H9 (cell line): ENCODE measurements around the gene MPL. TPM values are rescaled to one million over a fixed set of nuclear protein-coding genes. Genes with fewer than 3 reads are reported as not detected.

Experiments
- DNase-seq: peaks from one replicate; pipeline ENCODE4 v3.0.0-alpha.2; 2017
- H2AFZ ChIP-seq: one replicate; pipeline ENCODE4 v1.6.1; 2013; ENCODE audit warnings: mild to moderate bottlenecking, low read length, control low read depth, moderate library complexity
- H2AK5ac ChIP-seq: 2 replicates; pipeline ENCODE4 v1.6.1; 2013; ENCODE audit warnings: low read length, control low read depth, mixed read lengths; ENCODE audit not compliant: insufficient read length
- H2BK120ac ChIP-seq: one replicate; pipeline ENCODE4 v1.6.1; 2013; ENCODE audit warnings: low read depth, mild to moderate bottlenecking, low read length, control low read depth, inconsistent platforms; ENCODE audit not compliant: poor library complexity, severe bottlenecking
- H2BK12ac ChIP-seq: 2 replicates; pipeline ENCODE4 v1.6.1; 2013; ENCODE audit warnings: low read length, control low read depth, mixed read lengths, low read depth; ENCODE audit not compliant: insufficient read length
- H2BK15ac ChIP-seq: 2 replicates; pipeline ENCODE4 v1.6.1; 2013; ENCODE audit warnings: low read depth, low read length, control low read depth
- H2BK20ac ChIP-seq: one replicate; pipeline ENCODE4 v1.6.1; 2013; ENCODE audit warnings: low read depth, mild to moderate bottlenecking, low read length, control low read depth, inconsistent platforms; ENCODE audit not compliant: poor library complexity, severe bottlenecking
- H2BK5ac ChIP-seq: 2 replicates; pipeline ENCODE4 v1.6.1; 2013; ENCODE audit warnings: low read length, control low read depth, mixed read lengths; ENCODE audit not compliant: insufficient read length
- H3K14ac ChIP-seq: 2 replicates; pipeline ENCODE4 v1.6.1; 2013; ENCODE audit warnings: low read length, control low read depth; ENCODE audit not compliant: insufficient read depth
- H3K18ac ChIP-seq: 2 replicates; pipeline ENCODE4 v1.6.1; 2013; ENCODE audit warnings: low read depth, mild to moderate bottlenecking, mixed read lengths, low read length, control low read depth; ENCODE audit not compliant: insufficient read length
- H3K23ac ChIP-seq: 2 replicates; pipeline ENCODE4 v1.6.1; 2013; ENCODE audit warnings: low read length, control low read depth, mixed read lengths, low read depth; ENCODE audit not compliant: insufficient read length
- H3K23me2 ChIP-seq: 2 replicates; pipeline ENCODE4 v1.6.1; 2013; ENCODE audit warnings: low read depth, mild to moderate bottlenecking, mixed read lengths, low read length, control low read depth; ENCODE audit not compliant: insufficient read length, poor library complexity, severe bottlenecking
- H3K27ac ChIP-seq: 2 replicates; pipeline ENCODE4 v1.5.1; 2013; ENCODE audit warnings: low read length, control low read depth, mixed read lengths, low read depth; ENCODE audit not compliant: insufficient read length
- H3K27me3 ChIP-seq: 2 replicates; pipeline ENCODE4 v1.6.1; 2013; ENCODE audit warnings: low read length, control low read depth, inconsistent platforms; ENCODE audit not compliant: insufficient read depth
- H3K4ac ChIP-seq: 2 replicates; pipeline ENCODE4 v1.6.1; 2013; ENCODE audit warnings: low read depth, mild to moderate bottlenecking, control low read depth, inconsistent platforms, low read length, moderate library complexity
- H3K4me1 ChIP-seq: 2 replicates; pipeline ENCODE4 v1.6.1; 2013; ENCODE audit warnings: low read length, control low read depth, inconsistent platforms; ENCODE audit not compliant: insufficient read depth
- H3K4me2 ChIP-seq: 2 replicates; pipeline ENCODE4 v1.6.1; 2013; ENCODE audit warnings: low read length, control low read depth, mixed read lengths; ENCODE audit not compliant: insufficient read length, insufficient read depth
- H3K56ac ChIP-seq: 2 replicates; pipeline ENCODE4 v1.6.1; 2013; ENCODE audit warnings: low read depth, mild to moderate bottlenecking, mixed read lengths, low read length, control low read depth; ENCODE audit not compliant: insufficient read length
- H3K79me1 ChIP-seq: 2 replicates; pipeline ENCODE4 v1.6.1; 2013; ENCODE audit warnings: low read depth, mild to moderate bottlenecking, moderate library complexity, low read length, control low read depth, inconsistent platforms; ENCODE audit not compliant: insufficient read depth, poor library complexity, severe bottlenecking
- H3K79me2 ChIP-seq: 2 replicates; pipeline ENCODE4 v1.6.1; 2013; ENCODE audit warnings: low read length, control low read depth, inconsistent platforms; ENCODE audit not compliant: insufficient read depth
- H3K9ac ChIP-seq: 2 replicates; pipeline ENCODE4 v1.6.1; 2013; ENCODE audit warnings: low read length, control low read depth, mixed read lengths; ENCODE audit not compliant: insufficient read length; ENCODE audit errors: extremely low read depth
- H3K9me3 ChIP-seq: one replicate; pipeline ENCODE4 v1.6.1; 2013; ENCODE audit warnings: low read depth, low read length, inconsistent platforms; ENCODE audit not compliant: control insufficient read depth
- H3T11ph ChIP-seq: one replicate; pipeline ENCODE4 v1.6.1; 2013; ENCODE audit warnings: mild to moderate bottlenecking, low read length, control low read depth, inconsistent platforms
- H4K20me1 ChIP-seq: one replicate; pipeline ENCODE4 v1.6.1; 2013; ENCODE audit not compliant: control insufficient read depth, insufficient read length, insufficient read depth
- H4K5ac ChIP-seq: 2 replicates; pipeline ENCODE4 v1.6.1; 2013; ENCODE audit warnings: low read depth, mild to moderate bottlenecking, mixed read lengths, low read length, control low read depth; ENCODE audit not compliant: insufficient read length
- H4K8ac ChIP-seq: replicated peaks from 2 replicates; pipeline ENCODE4 v1.6.1; 2013; ENCODE audit warnings: low read length, control low read depth, mixed read lengths, low read depth; ENCODE audit not compliant: insufficient read length
- H4K91ac ChIP-seq: 2 replicates; pipeline ENCODE4 v1.6.1; 2013; ENCODE audit warnings: low read depth, mild to moderate bottlenecking, moderate library complexity, mixed read lengths, low read length, control low read depth; ENCODE audit not compliant: insufficient read length
- H3K27ac Mint-ChIP-seq, 3 experiments: 2 replicates in 2 of 3; 3 replicates in 1 of 3; pipeline ENCODE4 v1.8.0; 2020 to 2021; ENCODE audit warnings: mixed read lengths in 3 of 3, mild to moderate bottlenecking in 1 of 3, moderate library complexity in 1 of 3
- H3K27me3 Mint-ChIP-seq: 2 replicates; pipeline ENCODE4 v1.8.0; 2021; ENCODE audit warnings: low read depth, mild to moderate bottlenecking, moderate library complexity, mixed read lengths
- H3K36me3 Mint-ChIP-seq, 3 experiments: 2 replicates in 2 of 3; 3 replicates in 1 of 3; pipeline ENCODE4 v1.8.0; 2020 to 2021; ENCODE audit warnings: low read depth in 3 of 3, mixed read lengths in 3 of 3; ENCODE audit not compliant: insufficient read depth in 1 of 3
- H3K4me1 Mint-ChIP-seq, 2 experiments: 2 replicates each; pipeline ENCODE4 v1.8.0; 2020; ENCODE audit warnings: mixed read lengths in 2 of 2
- H3K4me3 Mint-ChIP-seq, 2 experiments: 2 replicates in 1 of 2; 3 replicates in 1 of 2; pipeline ENCODE4 v1.8.0; 2020 to 2021; ENCODE audit warnings: mild to moderate bottlenecking in 2 of 2, mixed read lengths in 2 of 2, moderate library complexity in 1 of 2
- H3K9me3 Mint-ChIP-seq, 2 experiments: 2 replicates in 1 of 2; 3 replicates in 1 of 2; pipeline ENCODE4 v1.8.0; 2020; ENCODE audit warnings: mild to moderate bottlenecking in 2 of 2, mixed read lengths in 2 of 2, moderate library complexity in 1 of 2
- WGBS: extraction: QIAGEN DNeasy Blood & Tissue Kit; methylation state at CpG from one replicate; pipeline ENCODE4 v1.1.7; 2013; ENCODE audit warnings: missing lambda C conversion rate, low lambda C conversion rate, mixed read lengths; ENCODE audit not compliant: insufficient read length; ENCODE audit errors: extremely low coverage; 5-methylcytosine and 5-hydroxymethylcytosine counted together
- total RNA-seq: library from RNA; stranded (reverse); gene quantifications from 2 replicates; pipeline ENCODE4 v1.2.1, GENCODE V29; 2021
- TF ChIP-seq, protein P1 (sequence below): fragments of 200-600 bp; sonication (generic); conservative IDR thresholded peaks from 3 replicates; pipeline ENCODE4 v1.8.0; 2021; ENCODE audit warnings: antibody characterized with exemption, mild to moderate bottlenecking

MPL gene
- total RNA-seq, 1 experiment from 2014 or later, result not detected

DNA sequence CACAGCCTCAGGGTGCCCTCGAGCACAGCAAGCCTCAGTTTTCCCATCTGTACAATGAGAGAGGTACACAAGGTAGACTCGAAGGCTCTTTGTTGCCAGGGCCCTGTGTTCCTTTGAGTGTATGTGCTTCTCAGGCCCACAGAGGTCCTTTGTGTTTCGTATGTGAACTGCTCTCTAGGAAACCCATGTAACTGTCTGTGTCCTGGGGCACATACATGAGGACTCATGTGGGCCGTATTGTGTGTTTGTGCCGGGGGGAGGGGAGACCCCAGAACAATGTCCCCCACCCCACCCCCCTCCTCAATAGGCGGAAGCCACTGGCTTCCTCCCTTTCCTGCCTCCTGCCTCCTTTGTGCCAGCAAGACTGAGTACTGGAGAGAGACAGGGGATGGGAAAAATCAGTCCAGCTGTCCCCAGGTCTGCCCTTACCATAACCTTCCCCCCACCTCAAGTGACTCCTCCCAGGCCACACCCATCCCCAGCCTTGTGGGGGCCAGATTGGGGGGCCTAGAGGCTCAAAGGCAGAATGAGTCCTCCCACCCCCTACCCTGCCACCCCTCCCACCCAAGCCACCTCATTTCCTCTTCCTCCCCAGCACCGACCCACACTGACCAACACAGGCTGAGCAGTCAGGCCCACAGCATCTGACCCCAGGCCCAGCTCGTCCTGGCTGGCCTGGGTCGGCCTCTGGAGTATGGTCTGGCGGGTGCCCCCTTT lies 37.1 kb upstream of the MPL start, which contains the start of gene TIE1:
TIE1 (plus strand) TSS at position 605 of the 717 bp plus-strand sequence; CDS start at position 695, 90 bp downstream.
- Histone ChIP-seq H3K9me3 (no peaks in the 10 kb centered on the region), H2BK5ac (no peak within 1 kb of the TSS), H2AK5ac (no peak within 1 kb of the TSS), H3K79me1 (no peaks in the 10 kb centered on the region), H4K8ac (no peak within 1 kb of the TSS), H2BK20ac (no peak within 1 kb of the TSS), H2AFZ (no peak within 1 kb of the TSS), H3K23me2 (no peaks in the 10 kb centered on the region), H4K91ac (no peak within 1 kb of the TSS), H3K4me2 (no peak within 1 kb of the TSS), H2BK15ac (no peak within 1 kb of the TSS; the same call in 1 of the 2 replicates), H3K23ac (no peak within 1 kb of the TSS), H3K14ac (no peak within 1 kb of the TSS; the same call in 1 of the 2 replicates), H3K9ac (no peak within 1 kb of the TSS), H3K4ac (no peak within 1 kb of the TSS), H3K18ac (peak within 1 kb of the TSS; percentile 7), H3T11ph (no peak within 1 kb of the TSS), H3K27ac (no peak within 1 kb of the TSS), H2BK120ac (no peak within 1 kb of the TSS), H2BK12ac (no peak within 1 kb of the TSS), H3K56ac (no peak within 1 kb of the TSS), H3K27me3 (no peaks in the 10 kb centered on the region), H3K4me1 (no peaks in the 10 kb centered on the region; the same call in 1 of the 2 replicates), H4K20me1 (no peaks in the 10 kb centered on the region), H3K79me2 (no peaks in the 10 kb centered on the region), H4K5ac (no peak within 1 kb of the TSS)
- Mint-ChIP-seq H3K4me1 (peaks cover 39 to 56% of the 10 kb centered on the region in 2 experiments), H3K4me3 (no peak within 1 kb of the TSS; a peak in 1 of 5 replicates), H3K9me3 (no peaks in the 10 kb centered on the region), H3K27me3 (peaks cover 4% of the 10 kb centered on the region), H3K36me3 (no peaks in the 10 kb centered on the region), H3K27ac (peak within 1 kb of the TSS in 1 of 3 experiments; percentile 66; a peak in 2 of 7 replicates)
- TF ChIP-seq, protein P1, sequence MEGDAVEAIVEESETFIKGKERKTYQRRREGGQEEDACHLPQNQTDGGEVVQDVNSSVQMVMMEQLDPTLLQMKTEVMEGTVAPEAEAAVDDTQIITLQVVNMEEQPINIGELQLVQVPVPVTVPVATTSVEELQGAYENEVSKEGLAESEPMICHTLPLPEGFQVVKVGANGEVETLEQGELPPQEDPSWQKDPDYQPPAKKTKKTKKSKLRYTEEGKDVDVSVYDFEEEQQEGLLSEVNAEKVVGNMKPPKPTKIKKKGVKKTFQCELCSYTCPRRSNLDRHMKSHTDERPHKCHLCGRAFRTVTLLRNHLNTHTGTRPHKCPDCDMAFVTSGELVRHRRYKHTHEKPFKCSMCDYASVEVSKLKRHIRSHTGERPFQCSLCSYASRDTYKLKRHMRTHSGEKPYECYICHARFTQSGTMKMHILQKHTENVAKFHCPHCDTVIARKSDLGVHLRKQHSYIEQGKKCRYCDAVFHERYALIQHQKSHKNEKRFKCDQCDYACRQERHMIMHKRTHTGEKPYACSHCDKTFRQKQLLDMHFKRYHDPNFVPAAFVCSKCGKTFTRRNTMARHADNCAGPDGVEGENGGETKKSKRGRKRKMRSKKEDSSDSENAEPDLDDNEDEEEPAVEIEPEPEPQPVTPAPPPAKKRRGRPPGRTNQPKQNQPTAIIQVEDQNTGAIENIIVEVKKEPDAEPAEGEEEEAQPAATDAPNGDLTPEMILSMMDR, result no peak
- no peak for DNase-seq
- WGBS, result no CpG with 5 or more reads among the region's 10 CpGs
